ENCODE results near the gene CGAS. TPM values are rescaled to one million over a fixed set of nuclear protein-coding genes. Genes with fewer than 3 reads are reported as not detected.

CGAS gene
- total RNA-seq, 2 experiments from 2014 or later: 37.2 to 38.4 TPM

Other genes with a start within 250 kb of the CGAS start
- gene KHDC1L, start 226.8 kb downstream of the CGAS start, total RNA-seq: not detected
- 1 to 10 TPM; 4.0 to 4.6 TPM for gene KHDC1, start 189.1 kb downstream of the CGAS start, total RNA-seq
- not detected for gene DPPA5, start 98.0 kb downstream of the CGAS start, total RNA-seq
- gene KHDC3L, start 89.6 kb downstream of the CGAS start, total RNA-seq: not detected
- under 1 TPM in 1 of 2 experiments, not detected in 1; 0.45 TPM for gene OOEP, start 82.4 kb downstream of the CGAS start, total RNA-seq
- under 1 TPM; 0.15 to 0.29 TPM for gene DDX43, start 57.5 kb downstream of the CGAS start, total RNA-seq
- 10 to 100 TPM; 40.7 to 47.7 TPM for gene MTO1, start 9.4 kb upstream of the CGAS start, total RNA-seq
- over 10,000 TPM; 16,691 to 17,144 TPM for gene EEF1A1, start 68.7 kb upstream of the CGAS start, total RNA-seq
- 1 to 10 TPM; 5.1 to 5.4 TPM for gene SLC17A5, start 201.7 kb upstream of the CGAS start, total RNA-seq
- gene CD109, start 243.9 kb upstream of the CGAS start, total RNA-seq: 1 to 10 TPM; 7.2 to 9.1 TPM

All from activated CD4-positive, alpha-beta memory T cell treated with anti-CD3 and anti-CD28 coated beads for 36 hours (primary cell).